Measurements from ENCODE around the gene VPS35. TPM values are rescaled to one million over a fixed set of nuclear protein-coding genes. Genes with fewer than 3 reads are reported as not detected.

VPS35 gene
- total and polyA plus RNA-seq, 2 of the 13 experiments (the other 11 are each of a cell fraction or from before 2014, with no cell fraction given): 30.7 to 136 TPM

DNA sequence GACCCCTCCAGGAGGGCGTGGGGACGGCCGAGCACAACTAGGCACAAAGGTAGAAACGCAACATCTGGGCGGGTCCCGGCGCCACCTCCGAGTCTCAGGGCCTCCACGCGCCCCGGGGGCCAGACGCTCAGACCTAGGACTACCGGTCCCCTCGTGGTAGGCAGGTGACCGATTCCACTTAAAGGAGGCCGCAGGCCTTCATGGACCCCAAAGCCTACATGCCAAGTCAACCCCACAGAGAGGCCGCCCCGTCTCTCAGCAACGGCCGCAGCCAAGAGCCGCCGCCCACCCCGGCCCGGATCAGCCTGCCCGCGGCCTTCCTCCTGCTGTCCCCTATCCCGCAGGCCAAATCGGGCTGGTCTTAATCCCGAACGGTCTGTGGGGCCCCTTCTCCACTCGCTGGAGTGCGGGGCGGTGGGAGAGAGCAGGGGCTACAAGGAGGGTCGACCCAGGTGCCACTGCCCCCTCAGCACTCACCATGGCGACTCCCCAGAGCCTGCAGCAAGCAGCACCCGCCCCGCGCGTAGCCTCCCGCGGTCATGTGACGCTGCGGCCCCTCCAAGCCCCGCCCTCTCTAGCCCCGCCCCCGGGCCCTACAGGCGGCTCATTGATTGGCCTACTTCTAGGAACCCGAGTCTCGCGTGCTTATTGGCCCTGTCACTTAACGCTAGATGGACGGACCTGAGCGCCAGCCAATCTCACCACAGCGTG is at the start of gene VPS35 (continued):
- TF ChIP-seq SRSF1 (optimal IDR thresholded peaks at IDR 0.05; ENCODE audit: low read depth, low read length) (peak; percentile 48), ZFP62 (CRISPR knock-in tag; IDR thresholded peaks at IDR 0.05) (0 out of 2 replicates have a peak, but pooled peaks have one; percentile 41), CHD2 (IDR thresholded peaks at IDR 0.05; ENCODE audit: low read depth, low read length) (peak; percentile 79), MTA3 (CRISPR knock-in tag; IDR thresholded peaks at IDR 0.05) (no peak), CBFB (CRISPR knock-in tag; IDR thresholded peaks at IDR 0.05) (peak; percentile 43; the same call in 1 of the 2 replicates), GATA4 (IDR thresholded peaks at IDR 0.05; ENCODE audit: borderline replicate concordance, low read depth) (peak; percentile 63; the same call in 1 of the 2 replicates), HIVEP1 (CRISPR knock-in tag; IDR thresholded peaks at IDR 0.05) (peak; percentile 87), XRCC5 (optimal IDR thresholded peaks at IDR 0.05; ENCODE audit: low read length) (no peak), MEIS2 (CRISPR knock-in tag; IDR thresholded peaks at IDR 0.05) (0 out of 2 replicates have a peak, but pooled peaks have one; percentile 58), POLR2A (IDR thresholded peaks at IDR 0.05; ENCODE audit: insufficient read depth in 1 of 2, low read depth in 2 of 2, low read length in 2 of 2) (peak; percentile 74 to 96), ZNF768 (CRISPR knock-in tag; IDR thresholded peaks at IDR 0.05) (peak; percentile 58; the same call in 1 of the 2 replicates), ZNF615 (CRISPR knock-in tag; IDR thresholded peaks at IDR 0.05; ENCODE audit: borderline replicate concordance) (no peak), NCOR1 (IDR thresholded peaks at IDR 0.05; ENCODE audit: borderline replicate concordance, low read length) (peak; percentile 40), GLMP (CRISPR knock-in tag; IDR thresholded peaks at IDR 0.05; ENCODE audit: borderline replicate concordance) (no peak), ZNF724P (CRISPR knock-in tag; IDR thresholded peaks at IDR 0.05; ENCODE audit: borderline replicate concordance) (no peak; the same call in 1 of the 2 replicates), ZNF543 (CRISPR knock-in tag; IDR thresholded peaks at IDR 0.05) (peak; percentile 79), ZNF577 (CRISPR knock-in tag; IDR thresholded peaks at IDR 0.05; ENCODE audit: borderline replicate concordance, low read depth) (no peak), MEIS1 (CRISPR knock-in tag; IDR thresholded peaks at IDR 0.05; ENCODE audit: borderline replicate concordance) (no peak; the same call in 1 of the 2 replicates), IRX3 (CRISPR knock-in tag; IDR thresholded peaks at IDR 0.05; ENCODE audit: borderline replicate concordance, low read depth) (no peak), ELF1 (CRISPR knock-in tag; IDR thresholded peaks at IDR 0.05) (peak; percentile 23; the same call in 1 of the 2 replicates), ARNT2 (CRISPR knock-in tag; IDR thresholded peaks at IDR 0.05; ENCODE audit: low read depth) (0 out of 2 replicates have a peak, but pooled peaks have one; percentile 22), ATM (IDR thresholded peaks at IDR 0.05; ENCODE audit: borderline replicate concordance) (no peak), ZNF605 (CRISPR knock-in tag; IDR thresholded peaks at IDR 0.05) (peak; percentile 66), PHF21A (CRISPR knock-in tag; IDR thresholded peaks at IDR 0.05) (no peak), ZBTB2 (CRISPR knock-in tag; IDR thresholded peaks at IDR 0.05; ENCODE audit: low read depth) (0 out of 2 replicates have a peak, but pooled peaks have one; percentile 44)
- TF ChIP-seq, protein P1, sequence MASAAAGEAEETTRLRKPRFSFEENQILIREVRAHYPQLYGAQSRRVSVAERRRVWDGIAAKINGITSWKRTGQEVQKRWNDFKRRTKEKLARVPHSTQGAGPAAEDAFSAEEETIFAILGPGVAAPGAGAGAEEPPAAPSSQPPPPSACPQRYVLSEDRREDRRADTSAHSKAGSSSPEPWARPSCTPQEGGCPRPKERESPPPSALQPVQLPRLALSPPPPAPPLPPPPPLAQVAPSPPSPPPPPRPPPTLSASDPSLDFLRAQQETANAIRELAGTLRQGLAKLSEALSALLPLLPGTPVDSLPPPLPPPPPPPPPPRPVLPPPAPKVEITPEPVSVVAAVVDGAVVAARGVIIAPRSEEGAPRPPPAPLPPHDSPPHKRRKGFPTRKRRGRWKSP (CRISPR knock-in tag; IDR thresholded peaks at IDR 0.05): no peak
- TF ChIP-seq, protein P2, sequence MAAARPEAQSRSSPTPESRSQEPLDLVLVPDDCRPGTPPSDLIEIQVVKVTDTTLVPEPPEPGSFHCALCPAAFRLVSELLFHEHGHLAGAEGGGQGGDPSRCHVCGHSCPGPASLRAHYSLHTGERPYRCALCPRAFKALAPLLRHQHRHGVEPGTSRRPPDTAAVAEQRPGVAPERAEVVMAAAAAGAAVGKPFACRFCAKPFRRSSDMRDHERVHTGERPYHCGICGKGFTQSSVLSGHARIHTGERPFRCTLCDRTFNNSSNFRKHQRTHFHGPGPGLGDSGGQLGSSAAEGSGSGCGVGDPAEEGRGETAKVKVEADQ (CRISPR knock-in tag; IDR thresholded peaks at IDR 0.05; ENCODE audit: borderline replicate concordance): 0 out of 2 replicates have a peak, but pooled peaks have one; percentile 18
